ENCODE results near the gene DNAJC15.
A peak's percentile ranks its signal among the peaks of the same experiment; 100 is the strongest.
"Not testable (repeated sequence)": the region's sequence is repeated elsewhere in the genome, so short reads cannot be mapped to it uniquely, and the experiment has no call there.

The DNAJC15 gene

DNA sequence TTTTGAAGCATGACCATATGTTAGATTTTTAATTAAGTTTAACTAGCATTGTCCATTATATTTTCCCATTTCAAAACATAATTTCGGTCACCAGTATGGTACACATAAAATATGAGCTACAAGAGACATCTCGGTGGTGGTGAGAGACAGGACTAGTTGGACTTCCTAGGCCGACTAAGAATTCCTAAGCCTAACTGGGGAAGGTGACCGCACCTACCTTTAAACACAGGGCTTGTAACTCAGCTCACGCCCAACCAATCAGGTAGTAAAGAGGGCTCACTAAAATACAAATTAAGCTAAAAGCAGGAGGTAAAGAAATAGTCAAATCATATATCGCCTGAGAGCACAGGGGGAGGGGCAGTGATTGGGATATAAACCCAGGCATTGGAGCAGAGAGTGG is 22.9 kb downstream of the DNAJC15 start:
- no peak for DNase-seq

DNA sequence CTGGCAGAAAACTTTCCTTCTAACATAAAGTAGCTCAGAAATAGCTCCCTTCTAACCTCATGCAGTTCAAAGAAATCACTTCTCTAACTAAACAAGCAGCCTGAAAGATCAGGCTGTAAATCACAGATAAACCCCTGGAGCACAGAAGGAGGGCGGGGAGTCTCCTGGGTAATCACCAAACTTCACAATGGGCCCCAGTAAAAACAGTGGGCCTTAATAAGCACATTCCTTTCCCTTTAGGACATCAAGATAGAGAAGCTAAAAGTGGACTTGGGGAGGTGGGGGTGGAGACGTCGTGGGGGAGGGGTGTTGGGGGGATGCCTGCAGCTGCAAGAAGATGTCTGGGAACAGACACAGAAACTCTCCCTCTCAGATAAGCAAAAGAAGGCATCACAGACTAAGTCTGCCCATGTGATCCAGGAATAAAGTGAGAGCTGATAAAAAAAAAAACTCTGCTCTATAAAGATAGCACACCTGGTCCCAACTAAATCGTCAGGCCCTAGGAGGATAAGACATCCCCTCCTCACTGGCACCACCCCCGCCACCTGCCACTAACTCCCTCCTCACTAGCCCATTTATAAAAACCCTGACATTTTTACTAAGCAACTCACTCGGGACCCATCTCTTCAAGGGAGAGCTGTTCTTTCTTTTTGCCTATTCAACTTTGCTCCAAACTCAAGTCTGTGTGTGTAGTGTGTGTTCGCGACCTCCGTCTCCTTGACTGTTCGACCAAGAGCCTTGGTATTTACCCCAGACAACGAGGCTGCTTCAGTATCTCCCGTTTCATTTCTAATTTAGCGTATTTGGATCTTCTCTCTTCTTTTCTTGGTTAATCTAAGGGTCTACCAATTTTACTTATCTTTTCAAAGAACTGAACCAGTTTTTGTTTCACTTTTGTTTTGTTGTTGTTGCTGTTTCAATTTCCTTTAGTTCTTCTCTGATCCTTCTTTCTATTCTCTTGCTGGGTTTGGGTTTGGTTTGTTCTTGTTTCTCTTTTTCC is 31.7 kb downstream of the DNAJC15 start:
- peak; percentile 34 for DNase-seq

DNA sequence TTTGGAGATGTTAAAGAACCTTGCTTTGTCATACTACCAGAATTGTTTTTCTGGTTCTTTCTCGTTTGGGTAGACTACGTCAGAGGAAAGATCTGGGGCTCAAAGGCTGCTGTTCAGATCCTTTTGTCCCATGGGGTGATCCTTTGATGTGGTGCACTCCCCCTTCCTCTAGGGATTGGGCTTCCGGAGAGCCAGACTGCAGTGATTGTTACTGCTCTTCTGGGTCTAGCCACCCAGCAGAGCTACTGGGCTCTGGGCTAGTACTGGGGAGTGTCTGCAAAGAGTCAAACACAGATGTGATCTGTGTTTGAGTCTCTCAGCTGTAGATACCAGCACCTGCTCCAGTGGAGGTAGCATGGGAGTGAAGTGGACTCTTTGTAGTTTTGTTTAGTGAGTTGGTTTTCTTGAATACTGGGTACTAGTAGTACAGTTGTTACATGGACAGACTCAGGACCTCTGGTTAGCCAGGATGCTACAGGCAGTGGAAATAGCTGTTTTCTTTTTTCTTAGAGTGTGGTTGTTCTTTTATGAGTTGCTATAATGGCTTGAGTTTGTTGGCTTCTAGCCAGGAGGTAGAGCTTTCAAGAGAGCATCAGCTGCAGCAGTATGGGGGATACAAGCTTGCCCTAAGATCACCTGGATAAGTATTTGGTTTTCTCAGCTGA is 34.4 kb downstream of the DNAJC15 start:
- DNase-seq: peak; percentile 61

DNA sequence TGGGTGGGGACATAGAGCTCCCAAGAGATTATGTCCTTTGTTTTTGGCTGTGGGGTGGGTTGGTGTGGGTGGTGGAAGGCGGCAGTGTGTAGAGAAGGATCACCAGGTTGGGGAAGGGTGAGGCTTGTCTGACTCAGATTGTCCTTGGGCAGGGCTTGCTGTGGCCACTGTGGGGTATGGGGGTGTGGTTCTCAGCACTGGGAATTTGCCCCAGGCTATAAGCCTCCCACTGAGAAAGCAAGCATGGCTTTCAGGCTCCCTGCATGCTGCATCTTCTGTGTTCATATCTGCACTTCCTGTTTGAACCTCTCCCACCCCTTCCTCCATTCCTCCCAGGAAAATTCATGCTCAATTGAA is 34.9 kb downstream of the DNAJC15 start:
- no peak for DNase-seq

DNA sequence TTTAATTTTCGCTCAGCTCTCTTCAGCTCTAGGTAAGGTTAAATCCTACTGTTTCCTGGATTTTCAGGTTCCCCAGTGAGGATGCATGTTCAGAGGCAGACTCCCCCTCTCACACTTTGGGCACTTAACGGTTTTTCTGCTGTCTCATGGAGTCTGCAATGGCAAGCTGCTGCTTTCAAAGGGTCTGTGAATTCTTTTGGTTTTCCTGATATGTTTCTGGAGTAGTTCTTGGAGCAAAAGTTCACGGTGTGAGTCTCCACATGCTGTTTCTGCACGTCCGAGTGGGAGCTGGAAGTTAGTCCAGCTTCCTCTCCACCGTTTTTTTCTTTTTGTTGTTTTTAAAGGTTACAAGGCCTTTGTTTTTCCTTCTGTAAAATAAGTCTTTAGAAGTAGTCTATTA is 35.4 kb downstream of the DNAJC15 start:
- no peak for DNase-seq

DNA sequence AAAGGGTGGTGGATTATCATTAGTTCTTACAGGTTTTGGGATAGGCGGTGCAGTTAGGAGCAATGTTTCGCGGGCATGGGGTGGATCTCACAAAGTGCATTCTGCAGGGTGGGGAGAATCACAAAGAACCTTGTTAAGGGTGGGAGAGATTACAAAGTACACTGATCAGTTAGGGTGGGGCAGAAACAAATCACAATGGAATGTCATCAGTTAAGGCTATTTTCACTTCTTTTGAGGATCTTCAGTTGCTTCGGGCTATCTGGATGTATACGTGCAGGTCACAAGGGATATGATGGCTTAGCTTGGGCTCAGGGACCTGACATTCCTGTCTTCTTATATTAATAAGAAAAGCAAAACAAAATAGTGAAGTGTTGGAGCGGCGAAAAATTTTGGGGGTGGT is 36.4 kb downstream of the DNAJC15 start:
- DNase-seq: not testable (repeated sequence)

DNA sequence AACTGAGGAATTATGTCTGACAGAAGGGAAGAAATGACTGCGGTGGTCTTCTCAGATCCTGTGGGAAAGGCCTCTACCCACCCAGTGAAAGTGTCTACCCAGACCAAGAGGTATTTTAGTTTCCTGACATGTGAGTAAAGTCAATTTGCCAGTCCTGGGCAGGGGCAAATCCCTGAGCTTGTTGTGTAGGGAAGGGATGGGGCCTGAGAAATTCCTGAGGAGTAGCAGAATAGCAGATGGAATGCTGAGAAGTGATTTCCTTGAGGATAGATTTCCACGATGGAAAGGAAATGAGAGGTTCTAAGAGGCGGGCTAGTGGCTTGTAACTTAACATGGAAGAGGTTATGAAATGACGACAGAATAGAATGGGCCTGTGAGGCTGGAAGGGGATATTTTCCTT is 37.4 kb downstream of the DNAJC15 start:
- not testable (repeated sequence) for DNase-seq

DNA sequence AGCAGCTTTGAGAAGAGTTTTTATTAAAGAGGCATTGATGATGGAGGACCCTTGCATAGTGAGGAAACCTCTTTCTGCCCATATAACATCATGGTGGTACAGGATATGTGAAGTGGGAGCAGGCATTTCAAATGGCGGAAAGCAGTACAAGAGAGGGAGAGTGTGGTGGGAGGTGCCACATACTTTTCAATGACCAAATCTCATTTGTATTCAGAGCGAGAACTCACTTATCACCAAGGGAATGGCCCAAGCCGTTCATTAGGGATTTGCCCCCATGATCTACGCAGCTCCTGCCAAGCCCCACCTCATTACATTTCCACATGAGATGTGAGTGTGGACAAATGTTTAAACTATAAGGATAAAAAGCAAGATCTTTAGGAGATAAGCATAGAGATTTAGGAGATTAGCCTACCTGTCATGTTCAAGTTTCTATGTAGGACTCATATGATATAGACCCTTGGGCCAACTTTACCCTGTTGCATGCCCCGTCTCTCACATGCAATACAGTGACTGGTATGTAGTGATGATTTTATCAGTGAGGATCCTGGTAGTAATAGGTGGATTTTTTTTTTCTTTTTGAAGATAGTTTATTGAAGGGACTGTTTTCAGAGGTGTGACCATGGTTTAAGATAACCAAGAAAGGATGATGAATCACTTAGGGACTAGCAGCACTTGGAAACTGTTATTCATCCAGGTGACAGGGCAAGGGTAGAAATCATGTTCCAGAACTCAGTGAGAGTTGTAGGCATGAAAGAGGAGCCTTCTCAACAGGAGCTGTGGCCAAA is 38.3 kb downstream of the DNAJC15 start:
- DNase-seq: no peak

DNA sequence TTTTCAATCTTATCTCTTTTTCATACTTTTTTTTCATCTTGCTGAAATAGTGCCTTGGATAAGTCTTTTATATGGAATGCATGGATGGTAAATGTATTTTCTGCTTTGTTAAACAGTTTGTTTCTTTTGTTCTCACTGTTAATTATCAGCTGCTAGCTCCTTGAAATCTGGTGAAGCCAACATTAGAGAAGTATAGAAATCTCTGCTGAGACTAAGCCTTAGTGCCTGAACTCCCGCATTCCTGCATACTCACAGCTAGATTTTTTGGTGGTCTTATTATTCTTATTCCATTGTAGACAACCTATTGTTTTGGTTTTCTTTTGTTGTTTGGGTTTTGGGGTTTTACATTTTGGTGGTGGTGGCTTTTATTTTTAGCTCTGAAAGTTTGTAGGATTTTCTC is 48.4 kb downstream of the DNAJC15 start:
- DNase-seq: no peak

DNA sequence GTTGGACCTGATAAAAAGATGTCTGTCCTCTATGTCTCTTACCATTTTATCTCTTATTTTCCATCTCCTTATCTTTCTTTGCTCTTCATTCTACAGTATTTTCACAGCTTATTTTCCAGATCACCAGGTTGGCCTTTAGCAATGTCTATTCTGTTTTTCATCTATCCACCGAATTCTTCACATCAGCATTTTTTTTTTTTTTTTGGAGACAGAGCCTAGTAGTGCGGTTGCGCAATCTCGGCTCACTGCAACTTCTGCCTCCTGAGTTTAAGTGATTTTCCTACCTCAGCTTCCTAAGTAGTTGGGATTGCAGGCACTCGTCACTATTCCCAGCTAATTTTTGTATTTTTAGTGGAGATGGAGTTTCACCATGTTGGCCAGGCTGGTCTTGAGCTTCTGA is 49.0 kb downstream of the DNAJC15 start:
- no peak for DNase-seq

DNA sequence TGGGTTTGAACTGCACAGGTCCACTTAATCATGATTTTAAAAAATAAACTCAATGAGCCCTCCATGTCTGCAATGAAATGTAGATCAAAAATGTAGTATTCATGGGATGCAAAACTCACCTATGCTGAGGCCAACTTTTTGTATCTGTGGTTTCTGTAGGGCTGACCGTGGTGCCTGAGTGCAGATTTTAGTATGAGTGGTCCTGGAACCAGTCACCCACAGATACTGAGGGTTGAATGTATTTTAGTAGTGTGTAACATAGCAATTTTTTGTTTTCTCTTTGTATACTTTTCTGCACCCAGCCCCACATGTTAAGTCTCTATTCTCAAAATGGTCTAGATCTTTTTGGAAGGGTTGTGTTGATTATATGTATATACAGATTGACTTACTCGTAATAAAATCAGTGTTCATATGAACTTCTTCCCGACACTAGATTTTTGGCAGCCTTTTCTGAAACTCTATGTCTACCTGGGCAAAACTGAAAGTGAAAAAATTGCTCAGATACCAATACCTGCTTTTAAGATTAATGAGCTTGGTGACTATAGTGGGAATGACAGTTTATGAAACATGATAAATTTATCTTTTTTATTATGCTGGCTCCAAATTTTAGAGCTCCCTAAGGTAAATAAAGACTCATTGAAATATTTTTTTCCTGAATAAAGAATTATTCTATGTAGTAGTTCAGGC is 51.6 kb downstream of the DNAJC15 start:
- peak; percentile 27 for DNase-seq

DNA sequence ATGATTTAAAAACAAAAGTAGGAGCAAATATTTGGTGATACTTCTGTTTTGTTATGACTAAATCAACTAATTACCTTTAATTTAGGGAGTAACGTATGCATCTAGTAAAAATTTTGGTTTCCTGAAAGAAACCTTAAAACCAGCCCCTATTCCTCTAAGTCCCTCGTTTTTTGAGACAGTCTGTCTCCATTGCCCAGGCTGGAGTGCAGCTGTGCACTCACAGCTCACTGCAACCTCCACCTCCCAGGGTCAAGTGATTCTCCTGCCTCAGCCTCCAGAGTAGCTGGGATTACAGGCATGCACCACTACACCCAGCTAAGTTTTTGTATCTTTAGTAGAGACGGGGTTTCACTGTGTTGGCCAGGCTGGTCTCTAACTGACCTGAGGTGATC is 52.1 kb downstream of the DNAJC15 start:
- DNase-seq: not testable (repeated sequence)

DNA sequence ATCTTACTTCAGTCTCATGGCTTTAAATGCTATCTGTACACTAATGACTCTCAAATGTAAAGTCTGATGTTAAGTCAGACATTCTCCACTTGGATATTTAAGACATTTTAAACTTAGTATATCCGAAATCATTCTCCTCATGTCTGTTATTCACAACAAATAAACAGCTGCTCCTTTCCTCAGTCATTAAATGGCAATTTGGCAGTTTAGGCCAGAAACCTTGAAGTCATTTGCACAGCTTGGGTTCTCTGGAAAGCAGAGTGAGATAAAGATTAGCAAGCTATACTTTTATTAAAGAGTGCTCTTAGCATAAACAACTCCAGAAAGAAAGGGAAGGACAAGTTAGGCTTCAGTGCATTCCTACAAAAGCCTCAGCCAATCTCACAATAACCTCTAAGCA is 53.7 kb downstream of the DNAJC15 start:
- no peak for DNase-seq

DNA sequence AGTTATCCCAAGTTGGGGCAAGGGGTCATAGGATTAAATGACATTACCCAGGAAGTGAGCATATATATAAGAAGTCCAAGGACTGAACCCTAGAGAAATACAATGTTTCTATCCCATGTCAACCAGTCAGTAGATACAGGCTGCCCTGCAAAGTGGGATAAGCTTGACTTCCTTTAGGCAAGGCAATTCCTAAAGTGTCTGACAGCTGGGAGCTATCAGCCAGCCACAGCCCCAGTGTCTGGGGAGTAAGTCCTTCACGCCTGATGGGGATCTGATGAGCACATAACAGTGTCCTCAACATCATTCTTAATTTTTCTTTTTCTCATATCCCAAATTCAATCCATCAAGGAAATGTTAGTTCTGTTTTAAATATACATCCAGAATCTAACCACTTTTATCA is 54.1 kb downstream of the DNAJC15 start:
- DNase-seq: no peak

DNA sequence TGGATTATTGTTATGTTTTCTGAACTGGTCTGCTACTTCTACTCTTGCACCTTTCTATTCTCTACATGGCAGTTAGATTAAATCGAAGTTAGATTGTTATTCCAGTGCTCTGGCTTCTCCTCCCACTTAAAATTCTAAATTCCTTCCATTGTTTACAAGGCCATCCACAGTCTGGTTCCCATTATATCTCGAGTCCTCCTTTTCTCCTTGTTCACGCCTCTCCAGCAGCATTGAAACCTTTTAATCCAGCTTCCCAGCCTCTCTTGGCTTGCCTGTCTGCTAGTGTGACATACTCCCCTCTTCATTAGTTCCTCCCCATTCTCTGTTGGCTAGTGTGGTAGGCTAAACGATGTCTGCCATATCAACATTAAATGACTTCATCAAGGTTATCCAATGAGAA is 54.5 kb downstream of the DNAJC15 start:
- DNase-seq: no peak

DNA sequence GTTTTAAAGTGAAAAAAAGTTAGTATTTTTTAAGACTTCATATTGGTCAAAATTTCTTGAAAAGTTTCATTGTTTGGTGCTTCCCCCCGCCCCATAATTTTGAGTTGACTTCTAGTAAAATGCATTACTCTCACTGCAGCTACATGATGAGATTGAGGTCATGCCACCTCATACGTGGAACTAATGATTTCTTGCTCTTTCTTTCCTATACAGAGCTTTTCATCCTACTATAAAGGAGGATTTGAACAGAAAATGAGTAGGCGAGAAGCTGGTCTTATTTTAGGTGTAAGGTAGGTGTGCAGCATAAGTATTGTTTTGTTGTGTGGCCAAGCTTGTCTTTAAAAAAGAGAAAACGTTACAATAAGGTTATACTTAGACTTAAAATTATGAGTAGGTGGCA is 55.0 kb downstream of the DNAJC15 start:
- no peak for DNase-seq

DNA sequence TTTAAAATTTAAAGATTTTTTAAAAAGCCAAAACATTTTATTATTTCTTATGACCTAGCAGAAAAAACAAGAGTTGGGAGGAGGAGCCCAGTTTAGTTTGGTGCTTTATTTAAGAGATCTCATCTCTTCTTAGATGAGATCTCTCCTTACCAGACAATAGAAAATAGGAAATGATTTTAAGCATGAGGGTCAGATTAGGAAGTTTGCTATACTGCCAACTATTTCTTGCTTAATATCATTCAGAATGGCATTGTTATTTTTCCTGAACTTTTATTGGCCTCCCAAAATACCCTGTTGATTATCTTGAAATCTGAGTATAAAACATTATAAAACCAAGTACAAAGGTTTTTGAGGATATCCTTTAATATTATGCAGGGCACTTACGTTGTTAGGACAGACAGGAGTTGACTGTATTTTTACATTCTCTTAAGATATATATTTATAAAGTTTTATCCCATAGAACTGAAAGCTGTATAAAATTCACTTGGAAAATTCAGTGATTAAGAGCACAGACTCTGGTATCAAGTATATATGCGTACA is 56.1 kb downstream of the DNAJC15 start:
- no peak for DNase-seq

DNA sequence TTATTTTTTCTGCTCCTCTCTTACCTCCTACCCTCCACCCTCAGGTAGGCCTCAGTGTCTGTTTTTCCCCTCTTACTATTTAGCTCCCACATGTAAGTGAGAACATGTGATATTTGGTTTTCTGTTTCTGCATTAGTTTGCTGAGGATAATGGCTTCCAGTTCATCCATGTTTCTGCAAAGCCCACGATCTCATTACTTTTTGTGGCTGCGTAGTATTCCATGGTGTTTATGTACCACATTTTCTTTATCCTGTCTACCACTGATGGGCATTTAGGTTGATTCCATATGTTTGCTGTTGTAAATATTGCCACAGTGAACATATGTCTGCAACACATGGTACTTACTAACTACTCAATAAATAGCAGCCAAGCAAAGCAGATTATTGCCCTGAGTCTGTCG is 56.8 kb downstream of the DNAJC15 start:
- DNase-seq: no peak

DNA sequence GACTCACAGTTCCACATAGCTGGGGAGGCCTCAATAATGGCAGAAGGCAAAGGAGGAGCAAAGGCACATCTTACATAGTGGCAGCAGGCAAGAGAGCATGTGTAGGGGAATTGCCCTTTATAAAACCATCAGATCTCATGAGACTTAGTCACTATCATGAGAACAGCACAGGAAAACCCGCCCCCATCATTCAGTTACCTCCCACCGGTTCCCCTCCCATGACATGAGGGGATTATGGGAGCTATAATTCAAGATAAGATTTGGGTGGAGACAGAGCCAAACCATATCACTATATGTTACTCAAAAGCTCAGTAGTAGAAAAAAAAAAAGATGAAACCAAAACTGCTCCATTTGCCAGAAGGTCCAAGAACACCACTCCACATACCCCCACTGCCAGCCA is 58.5 kb downstream of the DNAJC15 start:
- no peak for DNase-seq

DNA sequence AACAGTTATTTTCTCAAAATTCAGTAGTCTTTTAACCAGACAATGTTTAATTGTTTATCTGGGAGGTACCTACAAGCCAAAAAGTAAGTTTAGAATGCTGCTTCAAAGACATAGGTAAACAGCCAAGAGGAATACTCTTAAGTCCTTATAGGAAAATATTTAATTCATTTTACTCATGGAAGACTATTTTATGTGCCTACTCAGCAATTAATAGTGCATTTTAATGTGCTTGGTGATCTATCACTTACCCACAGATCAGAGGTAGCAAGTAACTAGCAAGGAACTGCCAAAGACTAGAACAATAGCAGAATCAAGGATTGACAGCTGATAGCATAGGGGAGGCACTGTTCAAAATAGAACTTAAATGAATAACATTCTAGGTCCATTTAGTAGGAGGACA is 60.4 kb downstream of the DNAJC15 start:
- DNase-seq: no peak

DNA sequence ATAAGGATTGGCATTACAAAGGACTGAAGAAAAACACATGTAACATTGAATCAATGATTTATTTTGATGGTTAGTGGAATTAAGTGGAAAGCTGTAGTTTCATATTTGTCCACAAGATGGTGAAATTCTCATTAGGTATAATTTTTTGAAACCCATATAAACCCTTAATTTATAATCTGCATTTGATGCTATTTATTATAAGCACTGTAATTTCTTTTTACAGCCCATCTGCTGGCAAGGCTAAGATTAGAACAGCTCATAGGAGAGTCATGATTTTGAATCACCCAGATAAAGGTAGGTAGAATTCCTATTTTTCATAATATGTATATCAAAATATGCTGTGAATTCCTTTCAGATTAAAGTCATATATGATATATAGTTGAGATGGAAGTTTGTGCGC is 62.2 kb downstream of the DNAJC15 start:
- peak; percentile 37 for DNase-seq

DNA sequence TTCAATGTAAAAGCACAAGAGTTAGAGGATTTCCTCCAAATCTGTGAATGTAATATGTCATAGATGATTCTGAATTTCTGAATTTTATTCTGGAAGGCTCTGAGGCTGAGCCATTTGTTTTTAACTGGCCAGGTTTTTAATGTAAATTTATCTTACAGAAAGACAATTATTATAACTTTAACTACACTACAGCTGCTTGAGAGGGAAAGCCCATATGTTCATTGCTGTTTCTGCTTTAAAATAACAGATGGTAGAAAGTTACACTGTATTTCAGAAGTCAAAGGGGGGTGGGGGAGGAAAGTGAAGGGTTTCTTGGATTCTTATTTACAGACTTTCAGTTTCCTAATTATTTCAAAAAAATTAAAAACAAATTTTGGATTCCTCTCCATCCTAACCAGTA is 62.8 kb downstream of the DNAJC15 start:
- DNase-seq: no peak

DNA sequence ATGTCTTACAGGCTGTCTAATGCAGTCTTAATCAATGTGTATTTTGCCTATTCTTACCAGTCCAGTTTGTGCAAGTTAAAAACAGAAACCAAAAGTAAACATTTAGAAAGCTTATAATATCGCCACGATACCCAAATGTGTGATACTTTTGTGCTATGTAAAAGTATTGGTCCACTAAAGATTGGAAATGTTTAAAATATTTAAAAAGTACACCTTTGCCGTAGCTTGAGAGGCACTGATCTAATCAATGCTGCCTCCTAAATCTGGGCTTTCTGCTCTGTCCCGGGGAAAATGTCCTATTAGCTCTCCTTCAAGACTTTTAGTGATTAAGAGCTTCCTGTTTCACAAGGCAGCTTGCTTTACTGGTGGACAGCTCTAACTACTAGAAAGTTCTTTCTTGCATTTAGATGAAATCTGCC is 64.7 kb downstream of the DNAJC15 start:
- peak; percentile 22 for DNase-seq

Measured in CD4-positive, alpha-beta T cell treated with Interleukin-12 subunit alpha and Interleukin-12 subunit beta, for 1 hour (primary cell).